K562 (cell line): ENCODE measurements around the gene LRRC70.

Source experiments
- BHLHE40 ChIP-seq: IDR thresholded peaks from 2 replicates; pipeline ENCODE4 v1.6.1; 2011; ENCODE audit warnings: low read length, improper control_type of control experiment
- BRD4 ChIP-seq: fragments of 200-600 bp; sonication (generic); IDR thresholded peaks from 2 replicates; pipeline ENCODE4 v1.6.1; 2017; ENCODE audit warnings: inconsistent platforms
- CBX5 ChIP-seq: IDR thresholded peaks from 2 replicates; pipeline ENCODE4 v1.6.1; 2014; ENCODE audit warnings: low read depth, borderline replicate concordance
- CTCF ChIP-seq, 3 experiments: IDR thresholded peaks in 2 of 3; conservative IDR thresholded peaks in 1 of 3; 2 replicates each; pipeline ENCODE4 v1.5.1; 2011 to 2012; ENCODE audit warnings: low read length in 3 of 3, mild to moderate bottlenecking in 3 of 3, control low read depth in 2 of 3, improper control_type of control experiment in 1 of 3, inconsistent platforms in 1 of 3, low read depth in 1 of 3, mixed read lengths in 1 of 3, moderate library complexity in 1 of 3; ENCODE audit not compliant: insufficient read depth in 2 of 3
- EGR1 ChIP-seq: fragments of 450-650 bp; conservative IDR thresholded peaks from 2 replicates; pipeline ENCODE4 v1.6.1; 2017; ENCODE audit warnings: mild to moderate bottlenecking
- ELF4 ChIP-seq: fragments of 450-650 bp; formaldehyde crosslinking; IDR thresholded peaks from 2 replicates; pipeline ENCODE4 v1.4.0; 2022; ENCODE audit warnings: missing genetic modification characterization
- ESRRA ChIP-seq: fragments of 450-650 bp; IDR thresholded peaks from 2 replicates; pipeline ENCODE4 v1.6.1; 2014; ENCODE audit warnings: low read depth, mild to moderate bottlenecking, moderate library complexity, borderline replicate concordance
- IRF1 ChIP-seq: sonication (generic); formaldehyde crosslinking; IDR thresholded peaks from 2 replicates; pipeline ENCODE4 v1.8.0; 2022; ENCODE audit warnings: missing genetic modification reagents, mild to moderate bottlenecking, borderline replicate concordance
- JUN ChIP-seq, 2 experiments: sonication (generic) in 1 of 2; formaldehyde crosslinking in 1 of 2; IDR thresholded peaks; 2 replicates each; pipeline versions ENCODE4 v1.6.1 to v1.8.0; 2012 to 2022; ENCODE audit warnings: borderline replicate concordance in 2 of 2, mild to moderate bottlenecking in 2 of 2, improper control_type of control experiment in 1 of 2, low read depth in 1 of 2, low read length in 1 of 2, missing genetic modification reagents in 1 of 2
- PHF20 ChIP-seq: fragments of 450-650 bp; IDR thresholded peaks from 2 replicates; pipeline ENCODE4 v1.6.1; 2018; ENCODE audit not compliant: partially characterized antibody
- RCOR1 ChIP-seq, 2 experiments: IDR thresholded peaks; 2 replicates each; pipeline ENCODE4 v1.6.1; 2012; ENCODE audit warnings: low read depth in 2 of 2, low read length in 2 of 2, borderline replicate concordance in 1 of 2, improper control_type of control experiment in 1 of 2
- ZBTB33 ChIP-seq: sonication (generic); formaldehyde crosslinking; IDR thresholded peaks from 2 replicates; pipeline ENCODE4 v1.8.1; 2023; ENCODE audit warnings: mild to moderate bottlenecking, missing genetic modification reagents
- ZBTB8A ChIP-seq: fragments of 450-650 bp; IDR thresholded peaks from 2 replicates; pipeline ENCODE4 v1.6.1; 2018; ENCODE audit warnings: mild to moderate bottlenecking, moderate library complexity; ENCODE audit not compliant: partially characterized antibody

- TF ChIP-seq ELF4 (CRISPR knock-in tag): no peak
- TF ChIP-seq ESRRA: no peak
- TF ChIP-seq CTCF (IDR thresholded peaks at IDR 0.05 in 2 of 3, conservative IDR thresholded peaks at IDR 0.05 in 1 of 3; ENCODE audit: insufficient read depth in 2 of 3, low read depth in 1 of 3, low read length in 3 of 3): no peak
- no peak for TF ChIP-seq RCOR1 (IDR thresholded peaks at IDR 0.05; ENCODE audit: borderline replicate concordance in 1 of 2, low read depth in 2 of 2, low read length in 2 of 2)
- TF ChIP-seq PHF20: no peak
- TF ChIP-seq ZBTB33 (CRISPR knock-in tag): no peak
- TF ChIP-seq BRD4: no peak
- no peak for TF ChIP-seq JUN (IDR thresholded peaks at IDR 0.05; ENCODE audit: borderline replicate concordance, low read depth, low read length)
- no peak for TF ChIP-seq JUN (CRISPR knock-in tag; IDR thresholded peaks at IDR 0.05; ENCODE audit: borderline replicate concordance)
- TF ChIP-seq BHLHE40: no peak
- no peak for TF ChIP-seq CBX5
- TF ChIP-seq IRF1 (CRISPR knock-in tag): no peak
- no peak for TF ChIP-seq EGR1
- no peak for TF ChIP-seq ZBTB8A
These were observed 14.5 kb upstream of the LRRC70 start for GRCh38 chr5:62564101-62564500.
